Measurements from ENCODE around the gene MEMO1. TPM values are rescaled to one million over a fixed set of nuclear protein-coding genes. Genes with fewer than 3 reads are reported as not detected.

MEMO1 gene
- total RNA-seq, 1 experiment from 2014 or later, result 44.7 TPM

DNA sequence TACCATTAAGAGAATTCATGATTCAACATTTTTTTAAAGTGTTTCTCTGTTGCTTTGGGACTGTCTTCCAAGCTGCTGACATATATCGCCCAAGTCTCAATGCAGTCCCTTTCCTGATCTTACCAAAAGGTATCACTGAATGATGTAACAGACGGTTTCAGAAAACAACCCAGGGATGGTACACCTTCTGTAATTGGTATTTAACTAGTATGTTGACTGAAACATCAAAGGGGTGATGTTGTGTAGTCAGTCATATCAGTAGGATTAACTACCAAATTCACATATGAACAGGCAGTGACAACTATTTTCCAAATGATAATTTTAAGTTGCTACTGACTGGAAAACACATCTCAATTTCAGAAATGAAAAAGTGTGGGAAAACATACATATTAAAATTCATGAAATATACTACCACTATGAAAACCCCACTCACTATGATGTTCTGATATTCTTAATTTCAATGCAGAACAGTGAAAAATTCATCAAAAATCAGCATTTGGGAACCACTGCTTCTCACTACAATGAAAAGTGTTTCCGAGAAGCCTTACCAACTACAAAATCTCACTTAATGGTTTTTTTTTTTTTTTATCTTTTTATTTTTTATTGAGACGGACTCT lies 59.8 kb downstream of the MEMO1 start:
- H3K79me2 ChIP-seq (ENCODE audit: insufficient read depth, low read length), result peaks cover 94% of the 10 kb centered on the region
- H3K9me2 ChIP-seq (ENCODE audit: insufficient read depth), result no peaks in the 10 kb centered on the region
- H3K9me3 ChIP-seq (ENCODE audit: control insufficient read depth in 1 of 2, insufficient read depth in 1 of 2, low read depth in 1 of 2, low read length in 2 of 2), result no peaks in the 10 kb centered on the region
- 0 out of 2 replicates have a peak, but pooled peaks cover 3% of the 10 kb centered on the region for H4K20me1 ChIP-seq (ENCODE audit: insufficient read depth)
- TF ChIP-seq EGR1 (IDR thresholded peaks at IDR 0.05; ENCODE audit: low read depth) (no peak), EZH2phosphoT487 (IDR thresholded peaks at IDR 0.05; ENCODE audit: borderline replicate concordance) (no peak), FOSL1 (IDR thresholded peaks at IDR 0.05; ENCODE audit: low read depth) (no peak)
- TF ChIP-seq, protein P1, sequence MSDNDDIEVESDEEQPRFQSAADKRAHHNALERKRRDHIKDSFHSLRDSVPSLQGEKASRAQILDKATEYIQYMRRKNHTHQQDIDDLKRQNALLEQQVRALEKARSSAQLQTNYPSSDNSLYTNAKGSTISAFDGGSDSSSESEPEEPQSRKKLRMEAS (IDR thresholded peaks at IDR 0.05), result no peak
- TF ChIP-seq, protein P2, sequence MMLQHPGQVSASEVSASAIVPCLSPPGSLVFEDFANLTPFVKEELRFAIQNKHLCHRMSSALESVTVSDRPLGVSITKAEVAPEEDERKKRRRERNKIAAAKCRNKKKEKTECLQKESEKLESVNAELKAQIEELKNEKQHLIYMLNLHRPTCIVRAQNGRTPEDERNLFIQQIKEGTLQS (IDR thresholded peaks at IDR 0.05), result no peak
- TF ChIP-seq, protein P3, sequence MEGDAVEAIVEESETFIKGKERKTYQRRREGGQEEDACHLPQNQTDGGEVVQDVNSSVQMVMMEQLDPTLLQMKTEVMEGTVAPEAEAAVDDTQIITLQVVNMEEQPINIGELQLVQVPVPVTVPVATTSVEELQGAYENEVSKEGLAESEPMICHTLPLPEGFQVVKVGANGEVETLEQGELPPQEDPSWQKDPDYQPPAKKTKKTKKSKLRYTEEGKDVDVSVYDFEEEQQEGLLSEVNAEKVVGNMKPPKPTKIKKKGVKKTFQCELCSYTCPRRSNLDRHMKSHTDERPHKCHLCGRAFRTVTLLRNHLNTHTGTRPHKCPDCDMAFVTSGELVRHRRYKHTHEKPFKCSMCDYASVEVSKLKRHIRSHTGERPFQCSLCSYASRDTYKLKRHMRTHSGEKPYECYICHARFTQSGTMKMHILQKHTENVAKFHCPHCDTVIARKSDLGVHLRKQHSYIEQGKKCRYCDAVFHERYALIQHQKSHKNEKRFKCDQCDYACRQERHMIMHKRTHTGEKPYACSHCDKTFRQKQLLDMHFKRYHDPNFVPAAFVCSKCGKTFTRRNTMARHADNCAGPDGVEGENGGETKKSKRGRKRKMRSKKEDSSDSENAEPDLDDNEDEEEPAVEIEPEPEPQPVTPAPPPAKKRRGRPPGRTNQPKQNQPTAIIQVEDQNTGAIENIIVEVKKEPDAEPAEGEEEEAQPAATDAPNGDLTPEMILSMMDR (IDR thresholded peaks at IDR 0.05 in 2 of 3, conservative IDR thresholded peaks at IDR 0.05 in 1 of 3; ENCODE audit: borderline replicate concordance in 1 of 3, insufficient read depth in 1 of 3, low read depth in 2 of 3, low read length in 2 of 3), result no peak
- TF ChIP-seq, protein P4, sequence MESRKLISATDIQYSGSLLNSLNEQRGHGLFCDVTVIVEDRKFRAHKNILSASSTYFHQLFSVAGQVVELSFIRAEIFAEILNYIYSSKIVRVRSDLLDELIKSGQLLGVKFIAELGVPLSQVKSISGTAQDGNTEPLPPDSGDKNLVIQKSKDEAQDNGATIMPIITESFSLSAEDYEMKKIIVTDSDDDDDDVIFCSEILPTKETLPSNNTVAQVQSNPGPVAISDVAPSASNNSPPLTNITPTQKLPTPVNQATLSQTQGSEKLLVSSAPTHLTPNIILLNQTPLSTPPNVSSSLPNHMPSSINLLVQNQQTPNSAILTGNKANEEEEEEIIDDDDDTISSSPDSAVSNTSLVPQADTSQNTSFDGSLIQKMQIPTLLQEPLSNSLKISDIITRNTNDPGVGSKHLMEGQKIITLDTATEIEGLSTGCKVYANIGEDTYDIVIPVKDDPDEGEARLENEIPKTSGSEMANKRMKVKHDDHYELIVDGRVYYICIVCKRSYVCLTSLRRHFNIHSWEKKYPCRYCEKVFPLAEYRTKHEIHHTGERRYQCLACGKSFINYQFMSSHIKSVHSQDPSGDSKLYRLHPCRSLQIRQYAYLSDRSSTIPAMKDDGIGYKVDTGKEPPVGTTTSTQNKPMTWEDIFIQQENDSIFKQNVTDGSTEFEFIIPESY (IDR thresholded peaks at IDR 0.05; ENCODE audit: extremely low read depth, insufficient replicate concordance, low read length), result no peak
- H3K9ac ChIP-seq (ENCODE audit: low read length), result no peak overlapping the region
- no peak overlapping the region for H3K27ac ChIP-seq (ENCODE audit: low read depth, low read length)
- no peaks in the 10 kb centered on the region for H3K27me3 ChIP-seq (ENCODE audit: insufficient read depth, low read length)
- H3K4me2 ChIP-seq (ENCODE audit: low read length), result no peak overlapping the region
- ChIA-PET CTCF (no interaction called here), POLR2A (no interaction called here), RAD21 (ENCODE audit: low non-redundant PET in 1 of 2, low total read pairs in 2 of 2, uncharacterized antibody in 2 of 2, unreplicated experiment in 2 of 2) (no interaction called here)
- DNase-seq (ENCODE audit: low read depth, low spot score), result no peak
- H3K36me3 ChIP-seq (ENCODE audit: control insufficient read depth in 1 of 2, insufficient read depth in 2 of 2, low read length in 2 of 2), result no peaks in the 10 kb centered on the region
- no peak overlapping the region for H3K4me3 ChIP-seq (replicated peaks in 1 of 2; ENCODE audit: low read depth in 1 of 2, low read length in 2 of 2)
- intact Hi-C loops (cut with micrococcal nuclease), result no loop called here
- H2AFZ ChIP-seq (ENCODE audit: low read depth, low read length, poor library complexity, severe bottlenecking), result no peak overlapping the region
- ATAC-seq, result no peak
- H3K4me1 ChIP-seq (ENCODE audit: control insufficient read depth in 1 of 2, insufficient read depth in 2 of 2, low read length in 2 of 2), result no peaks in the 10 kb centered on the region
- no TSS peak for BruUV-seq (replicated peaks)

Data from HCT116 (cell line).